GM19397 (cell line): ENCODE data around the gene LRRC8B.
"Not testable (repeated sequence)": the region's sequence is repeated elsewhere in the genome, so short reads cannot be mapped to it uniquely, and the experiment has no call there.

Experiments
- ATAC-seq: cut with Tn5 transposase; IDR thresholded peaks from one replicate; pipeline ENCODE4 v1.9.1; 2021; ENCODE audit warnings: mild to moderate bottlenecking, moderate library complexity; ENCODE audit not compliant: unreplicated experiment

Gene LRRC8B

GRCh38 chr1:89578946-89579684 lies 54.5 kb downstream of the LRRC8B start:
- ATAC-seq: no peak

- ATAC-seq: no peak
Measured at GRCh38 chr1:89580036-89580435, 55.4 kb downstream of the LRRC8B start.

GRCh38 chr1:89581859-89582258 lies 57.2 kb downstream of the LRRC8B start:
- ATAC-seq: no peak

GRCh38 chr1:89582571-89582970 lies 57.9 kb downstream of the LRRC8B start:
- ATAC-seq: no peak

- no peak for ATAC-seq
Measured at GRCh38 chr1:89584211-89584610, 59.6 kb downstream of the LRRC8B start.

- ATAC-seq: no peak
Measured at GRCh38 chr1:89584781-89585180, 60.2 kb downstream of the LRRC8B start.

GRCh38 chr1:89587729-89588161 lies 63.1 kb downstream of the LRRC8B start:
- no peak for ATAC-seq

- ATAC-seq: no peak
Measured at GRCh38 chr1:89588480-89588879, 63.9 kb downstream of the LRRC8B start.

GRCh38 chr1:89589515-89589914 lies 64.9 kb downstream of the LRRC8B start:
- ATAC-seq: no peak

- no peak for ATAC-seq
Measured at GRCh38 chr1:89590341-89591080, 65.9 kb downstream of the LRRC8B start.

- not testable (repeated sequence) for ATAC-seq
Measured at GRCh38 chr1:89592861-89593302, 68.3 kb downstream of the LRRC8B start.

GRCh38 chr1:89594096-89594740 lies 69.6 kb downstream of the LRRC8B start:
- ATAC-seq: no peak

- no peak for ATAC-seq
Measured at GRCh38 chr1:89596698-89597097, 72.1 kb downstream of the LRRC8B start.

- ATAC-seq: no peak
Measured at GRCh38 chr1:89598450-89599331, 74.1 kb downstream of the LRRC8B start.

GRCh38 chr1:89599332-89599630 lies 74.7 kb downstream of the LRRC8B start:
- ATAC-seq: no peak

- no peak for ATAC-seq
Measured at GRCh38 chr1:89600451-89601224, 76.0 kb downstream of the LRRC8B start.

GRCh38 chr1:89602871-89603404 lies 78.3 kb downstream of the LRRC8B start:
- no peak for ATAC-seq

- ATAC-seq: no peak
Measured at GRCh38 chr1:89603651-89604413, 79.2 kb downstream of the LRRC8B start.

GRCh38 chr1:89604414-89604735 lies 79.7 kb downstream of the LRRC8B start:
- ATAC-seq: no peak
